HCT116 (cell line): ENCODE results near the gene SYT9. TPM values are rescaled to one million over a fixed set of nuclear protein-coding genes. Genes with fewer than 3 reads are reported as not detected.

Experiments used
- ATAC-seq: fragments of 200-7000 bp; cut with Tn5 transposase; 2 replicates; pipeline ENCODE4 v1.9.1; 2020; ENCODE audit warnings: mild to moderate bottlenecking, moderate library complexity
- BruUV-seq: library from RNA; stranded (reverse); fragments of 400-500 nt; replicated peaks from 2 replicates; lab custom pipeline; 2021; lab: Mats Ljungman, UMichigan
- CTCF ChIA-PET: fragments of 300-600 bp; sonication (Branson Sonifier 250); formaldehyde crosslinking; loops from one replicate; lab custom pipeline; 2021; ENCODE audit warnings: antibody characterized with exemption; lab: Charles Lee
- POLR2A ChIA-PET: fragments of 300-600, 350-600 bp; sonication (Branson Sonifier 250); formaldehyde crosslinking; loops from one replicate; lab custom pipeline; 2021; ENCODE audit warnings: antibody characterized with exemption; lab: Charles Lee
- RAD21 ChIA-PET, 2 experiments: fragments of 300-600 bp; sonication (Branson Sonifier 250); formaldehyde crosslinking; loops; one replicate each; lab custom pipeline; 2023; ENCODE audit warnings: low total read pairs in 2 of 2; ENCODE audit not compliant: uncharacterized antibody in 2 of 2, unreplicated experiment in 2 of 2, low non-redundant PET in 1 of 2; lab: Charles Lee
- DNase-seq: peaks from one replicate; pipeline ENCODE4 v3.0.0-alpha.2; 2010; ENCODE audit warnings: low read depth, low spot score
- H2AFZ ChIP-seq: fragments of 200-600 bp; shearing (Covaris generic), sonication (generic); 2 replicates; pipeline ENCODE4 v1.6.1; 2017; ENCODE audit warnings: low read depth, mixed run types, mixed read lengths, antibody characterized with exemption, low read length; ENCODE audit not compliant: poor library complexity, severe bottlenecking
- H3K27ac ChIP-seq: 2 replicates; pipeline ENCODE4 v1.5.1; 2012; ENCODE audit warnings: low read depth, low read length
- H3K27me3 ChIP-seq: fragments of 200-600 bp; sonication (generic); 2 replicates; pipeline ENCODE4 v1.6.1; 2016; ENCODE audit warnings: mixed run types, low read length, mixed read lengths; ENCODE audit not compliant: insufficient read depth
- H3K36me3 ChIP-seq, 2 experiments: fragments of 200-500 bp in 1 of 2; fragments of 200-600 bp in 1 of 2; sonication (Bioruptor generic) in 1 of 2; sonication (generic) in 1 of 2; 2 replicates each; pipeline versions ENCODE4 v1.5.1 to v1.6.1; 2014 to 2016; ENCODE audit warnings: low read length in 2 of 2, inconsistent platforms in 1 of 2, mixed read lengths in 1 of 2, mixed run types in 1 of 2; ENCODE audit not compliant: insufficient read depth in 2 of 2, control insufficient read depth in 1 of 2
- H3K4me1 ChIP-seq, 2 experiments: fragments of 200-600 bp in 1 of 2; sonication (generic) in 1 of 2; 2 replicates each; pipeline versions ENCODE4 v1.5.1 to v1.6.1; 2012 to 2017; ENCODE audit warnings: low read length in 2 of 2, inconsistent platforms in 1 of 2, mild to moderate bottlenecking in 1 of 2, mixed read lengths in 1 of 2, mixed run types in 1 of 2, moderate library complexity in 1 of 2; ENCODE audit not compliant: insufficient read depth in 2 of 2, control insufficient read depth in 1 of 2
- H3K4me2 ChIP-seq: fragments of 200-600 bp; sonication (generic); 2 replicates; pipeline ENCODE4 v1.6.1; 2017; ENCODE audit warnings: mixed run types, low read length, mixed read lengths
- H3K4me3 ChIP-seq, 2 experiments: fragments of 200-600 bp in 1 of 2; sonication (generic) in 1 of 2; replicated peaks in 1 of 2; 2 replicates each; pipeline ENCODE4 v1.5.1; 2011 to 2016; ENCODE audit warnings: low read length in 2 of 2, control low read depth in 1 of 2, low read depth in 1 of 2, mild to moderate bottlenecking in 1 of 2, mixed read lengths in 1 of 2, mixed run types in 1 of 2
- H3K79me2 ChIP-seq: fragments of 200-600 bp; sonication (generic); 2 replicates; pipeline ENCODE4 v1.6.1; 2017; ENCODE audit warnings: mild to moderate bottlenecking, mixed run types, low read length, moderate library complexity, mixed read lengths; ENCODE audit not compliant: insufficient read depth
- H3K9ac ChIP-seq: fragments of 200-600 bp; sonication (generic); 2 replicates; pipeline ENCODE4 v1.6.1; 2016; ENCODE audit warnings: low read length, mixed read lengths
- H3K9me2 ChIP-seq: fragments of 200-600 bp; sonication (generic), shearing (Covaris generic); 2 replicates; pipeline ENCODE4 v1.6.1; 2017; ENCODE audit warnings: mixed run types, mild to moderate bottlenecking, moderate library complexity; ENCODE audit not compliant: insufficient read depth
- H3K9me3 ChIP-seq, 2 experiments: fragments of 200-500 bp in 1 of 2; fragments of 200-600 bp in 1 of 2; sonication (Bioruptor generic) in 1 of 2; sonication (generic) in 1 of 2; 2 replicates each; pipeline ENCODE4 v1.6.1; 2014 to 2017; ENCODE audit warnings: low read length in 2 of 2, mixed read lengths in 2 of 2, inconsistent platforms in 1 of 2, low read depth in 1 of 2, mild to moderate bottlenecking in 1 of 2, mixed run types in 1 of 2, moderate library complexity in 1 of 2; ENCODE audit not compliant: control insufficient read depth in 1 of 2, insufficient read depth in 1 of 2
- H4K20me1 ChIP-seq: fragments of 200-600 bp; sonication (generic), shearing (Covaris generic); 2 replicates; pipeline ENCODE4 v1.6.1; 2017; ENCODE audit warnings: mixed run types, mild to moderate bottlenecking, moderate library complexity; ENCODE audit not compliant: insufficient read depth
- CBX3 ChIP-seq: IDR thresholded peaks from 2 replicates; pipeline ENCODE4 v1.6.1; 2012; ENCODE audit warnings: low read depth
- EZH2 ChIP-seq: fragments of 200-600 bp; sonication (generic); IDR thresholded peaks from 2 replicates; pipeline ENCODE4 v1.6.1; 2017; ENCODE audit warnings: antibody characterized with exemption, mixed run types
- JUND ChIP-seq: IDR thresholded peaks from 2 replicates; pipeline ENCODE4 v1.6.1; 2012
- POLR2AphosphoS5 ChIP-seq: IDR thresholded peaks from 2 replicates; pipeline ENCODE4 v1.6.1; 2011; ENCODE audit warnings: mild to moderate bottlenecking, low read depth, low read length, moderate library complexity
- REST ChIP-seq: IDR thresholded peaks from 2 replicates; pipeline ENCODE4 v1.6.1; 2012; ENCODE audit warnings: low read depth
- YY1 ChIP-seq: IDR thresholded peaks from 2 replicates; pipeline ENCODE4 v1.6.1; 2011; ENCODE audit warnings: low read length, low read depth, moderate library complexity, mild to moderate bottlenecking; ENCODE audit not compliant: insufficient replicate concordance; ENCODE audit errors: extremely low read depth
- intact Hi-C: fragments of 100-400 bp; cut with micrococcal nuclease; formaldehyde crosslinking; loops from 2 replicates; pipeline ENCODE4 v1.10.0; 2022
- total RNA-seq: library from RNA; stranded (reverse); gene quantifications from one replicate; pipeline ENCODE4 v1.2.1, GENCODE V29; 2021; ENCODE audit not compliant: unreplicated experiment
- TF ChIP-seq, protein P1 (sequence below), 3 experiments: fragments of 200-600 bp in 1 of 3; sonication (generic) in 1 of 3; IDR thresholded peaks in 2 of 3; conservative IDR thresholded peaks in 1 of 3; 2 replicates each; pipeline ENCODE4 v1.5.1; 2012 to 2017; ENCODE audit warnings: low read depth in 2 of 3, low read length in 2 of 3, antibody characterized with exemption in 1 of 3, borderline replicate concordance in 1 of 3, control low read depth in 1 of 3, mild to moderate bottlenecking in 1 of 3, mixed read lengths in 1 of 3, mixed run types in 1 of 3, moderate library complexity in 1 of 3; ENCODE audit not compliant: insufficient read depth in 1 of 3

SYT9 gene
- total RNA-seq, 1 experiment from 2014 or later, result not detected

DNA sequence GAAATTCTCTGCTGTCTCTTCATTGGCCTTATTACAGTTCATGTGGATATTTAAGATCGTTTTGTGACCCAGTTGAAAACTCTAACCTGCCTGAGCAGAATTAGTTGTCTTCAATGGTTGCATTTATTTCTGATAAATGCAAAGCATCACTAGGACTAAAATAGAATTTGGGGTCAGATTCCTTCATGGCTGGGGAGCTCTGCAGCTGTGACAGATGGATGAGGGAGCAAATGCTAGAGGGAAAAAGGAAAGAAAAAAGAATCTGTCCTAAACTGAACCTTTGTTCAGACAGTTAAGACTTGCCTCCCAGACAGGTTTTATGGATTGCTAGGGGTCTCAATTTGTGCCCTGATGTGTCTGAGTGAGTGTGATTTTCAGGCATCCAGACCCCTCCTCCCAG, 113.0 kb downstream of the SYT9 start:
- ChIA-PET CTCF (no interaction called here), POLR2A (no interaction called here), RAD21 (no interaction called here)
- no TSS peak for BruUV-seq
- H3K27ac ChIP-seq, result no peak overlapping the region
- H3K9ac ChIP-seq, result no peak overlapping the region
- H3K4me2 ChIP-seq, result no peak overlapping the region
- H3K4me1 ChIP-seq, result no peaks in the 10 kb centered on the region
- no peaks in the 10 kb centered on the region for H3K9me3 ChIP-seq
- ATAC-seq (no peak), DNase-seq (no peak)
- H4K20me1 ChIP-seq, result no peaks in the 10 kb centered on the region
- no peaks in the 10 kb centered on the region for H3K9me2 ChIP-seq
- H3K36me3 ChIP-seq, result no peaks in the 10 kb centered on the region
- H2AFZ ChIP-seq, result no peak overlapping the region
- intact Hi-C loops, result no loop called here
- H3K27me3 ChIP-seq, result no peaks in the 10 kb centered on the region
- no peak for TF ChIP-seq EZH2
- TF ChIP-seq, protein P1, sequence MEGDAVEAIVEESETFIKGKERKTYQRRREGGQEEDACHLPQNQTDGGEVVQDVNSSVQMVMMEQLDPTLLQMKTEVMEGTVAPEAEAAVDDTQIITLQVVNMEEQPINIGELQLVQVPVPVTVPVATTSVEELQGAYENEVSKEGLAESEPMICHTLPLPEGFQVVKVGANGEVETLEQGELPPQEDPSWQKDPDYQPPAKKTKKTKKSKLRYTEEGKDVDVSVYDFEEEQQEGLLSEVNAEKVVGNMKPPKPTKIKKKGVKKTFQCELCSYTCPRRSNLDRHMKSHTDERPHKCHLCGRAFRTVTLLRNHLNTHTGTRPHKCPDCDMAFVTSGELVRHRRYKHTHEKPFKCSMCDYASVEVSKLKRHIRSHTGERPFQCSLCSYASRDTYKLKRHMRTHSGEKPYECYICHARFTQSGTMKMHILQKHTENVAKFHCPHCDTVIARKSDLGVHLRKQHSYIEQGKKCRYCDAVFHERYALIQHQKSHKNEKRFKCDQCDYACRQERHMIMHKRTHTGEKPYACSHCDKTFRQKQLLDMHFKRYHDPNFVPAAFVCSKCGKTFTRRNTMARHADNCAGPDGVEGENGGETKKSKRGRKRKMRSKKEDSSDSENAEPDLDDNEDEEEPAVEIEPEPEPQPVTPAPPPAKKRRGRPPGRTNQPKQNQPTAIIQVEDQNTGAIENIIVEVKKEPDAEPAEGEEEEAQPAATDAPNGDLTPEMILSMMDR (IDR thresholded peaks at IDR 0.05 in 2 of 3, conservative IDR thresholded peaks at IDR 0.05 in 1 of 3; ENCODE audit: borderline replicate concordance in 1 of 3, insufficient read depth in 1 of 3, low read depth in 2 of 3, low read length in 2 of 3), result no peak
- no peak for TF ChIP-seq REST
- TF ChIP-seq POLR2AphosphoS5, result no peak
- no peak for TF ChIP-seq YY1
- no peak for TF ChIP-seq JUND
- no peak for TF ChIP-seq CBX3
- no peak overlapping the region for H3K4me3 ChIP-seq
- no peaks in the 10 kb centered on the region for H3K79me2 ChIP-seq
